Spleen (tissue), 11 donors: ENCODE results near the gene APOL5. TPM values are rescaled to one million over a fixed set of nuclear protein-coding genes. Genes with fewer than 3 reads are reported as not detected.

Source experiments
- DNase-seq: peaks from one replicate; pipeline ENCODE4 v3.0.0-alpha.2; 2020
- H3K27ac ChIP-seq, 8 donors: fragments of 200-600 bp; sonication (generic) in 7 of 8; 1 replicate in 4 of 8; 2 replicates in 4 of 8; pipeline versions ENCODE4 v1.5.0 to v1.8.0; 2016 to 2021; ENCODE audit warnings: inconsistent platforms in 4 of 8, mild to moderate bottlenecking in 4 of 8, moderate library complexity in 1 of 8
- H3K27me3 ChIP-seq, 7 donors: fragments of 200-600 bp; sonication (generic) in 6 of 7; replicated peaks in 1 of 7; 1 replicate in 4 of 7; 2 replicates in 3 of 7; pipeline versions ENCODE4 v1.5.0 to v1.8.0; 2016 to 2021; ENCODE audit warnings: inconsistent platforms in 3 of 7, mild to moderate bottlenecking in 1 of 7
- H3K36me3 ChIP-seq, 6 donors: fragments of 200-600 bp; sonication (generic) in 5 of 6; 1 replicate in 4 of 6; 2 replicates in 2 of 6; pipeline versions ENCODE4 v1.5.0 to v1.8.0; 2016 to 2021; ENCODE audit warnings: inconsistent platforms in 2 of 6
- H3K4me1 ChIP-seq, 6 donors: fragments of 200-600 bp; sonication (generic) in 5 of 6; 1 replicate in 3 of 6; 2 replicates in 3 of 6; pipeline versions ENCODE4 v1.5.0 to v1.8.0; 2016 to 2021; ENCODE audit warnings: inconsistent platforms in 3 of 6
- H3K4me3 ChIP-seq, 8 donors: fragments of 200-600 bp; sonication (generic) in 7 of 8; 1 replicate in 4 of 8; 2 replicates in 4 of 8; pipeline versions ENCODE4 v1.5.0 to v1.8.0; 2016 to 2021; ENCODE audit warnings: inconsistent platforms in 4 of 8, mild to moderate bottlenecking in 4 of 8, moderate library complexity in 2 of 8
- H3K9me3 ChIP-seq, 8 donors: fragments of 200-600 bp; sonication (generic) in 7 of 8; 1 replicate in 4 of 8; 2 replicates in 4 of 8; pipeline versions ENCODE4 v1.5.0 to v1.8.0; 2016 to 2021; ENCODE audit warnings: inconsistent platforms in 4 of 8
- CTCF ChIP-seq, 11 experiments: fragments of 200-600 bp in 7 of 11; fragments of 450-650 bp in 4 of 11; sonication (generic) in 4 of 11; IDR thresholded peaks in 8 of 11; conservative IDR thresholded peaks in 3 of 11; 1 replicate in 7 of 11; 2 replicates in 4 of 11; pipeline versions ENCODE4 v1.4.0 to v1.8.0; 2016 to 2021; ENCODE audit warnings: antibody characterized with exemption in 11 of 11, inconsistent platforms in 4 of 11, mild to moderate bottlenecking in 1 of 11
- POLR2A ChIP-seq, 3 donors: fragments of 450-650 bp; IDR thresholded peaks; one replicate each; pipeline ENCODE4 v1.5.1; 2017; ENCODE audit warnings: antibody characterized with exemption in 3 of 3, mild to moderate bottlenecking in 1 of 3
- POLR2AphosphoS5 ChIP-seq, 3 donors: sonication (generic); formaldehyde crosslinking; IDR thresholded peaks; one replicate each; pipeline ENCODE4 v1.5.1; 2017; ENCODE audit warnings: antibody characterized with exemption in 3 of 3
- WGBS, 5 donors: extraction: QIAGEN DNeasy Blood & Tissue Kit in 3 of 5; methylation state at CpG; one replicate each; pipeline versions ENCODE4 v1.1.5 to v1.1.7; 2013 to 2018; 5-methylcytosine and 5-hydroxymethylcytosine counted together
- intact Hi-C: fragments of 100-400 bp; cut with DNase I; formaldehyde crosslinking; loops from one replicate; pipeline ENCODE4 v1.15.0; 2023; ENCODE audit warnings: low total_unique reads
- polyA plus RNA-seq, 3 donors: library from polyadenylated mRNA; stranded (reverse); fragments of 200-250 nt; gene quantifications; one replicate each; pipeline ENCODE4 v1.2.1, GENCODE V29; 2013
- total RNA-seq, 7 donors: library from RNA; depleted of rRNA in 3 of 7; stranded (reverse); fragments of >200 nt in 3 of 7; fragmentation: NEBNext Ultra II Directional in 4 of 7; extraction: Animal tissue kit (Norgen Biotek cat#: 25700) in 4 of 7; gene quantifications; one replicate each; pipeline versions ENCODE4 v1.1.0 to v1.2.1, GENCODE V29; 2016 to 2021
- donor health status: healthy with polysubstance abuse.
- donor health status: DM: no; HTN: no; CAD: no; lungs with moderate emphysema.
- donor health status: DM: no; HTN: no; CAD: no.
- donor health status: Bipolar disorder and iron deficiency.
- donor health status: healthy.
- donor health status: DM: no; HTN: no; CAD: no.
- donor health status: DM: yes; HTN: yes; CAD: no.

Gene APOL5
- total and polyA plus RNA-seq, 10 donors: not detected

GRCh38 chr22:35733036-35733435 lies 15.4 kb downstream of the APOL5 start:
- TF ChIP-seq POLR2AphosphoS5 (IDR thresholded peaks at IDR 0.05): no peak
- no peak for TF ChIP-seq CTCF (IDR thresholded peaks at IDR 0.05 in 8 of 11, conservative IDR thresholded peaks at IDR 0.05 in 3 of 11)
- no peak for TF ChIP-seq POLR2A (IDR thresholded peaks at IDR 0.05)
- WGBS, 5 donors: 80 to 87% (median 86%) methylated on average over 10 of the region's 10 CpGs
- Histone ChIP-seq H3K27me3 (peaks cover 0 to 55% (median 0%) of the 10 kb centered on the region in 7 donors), H3K27ac (no peak overlapping the region), H3K36me3 (no peaks in the 10 kb centered on the region), H3K9me3 (no peaks in the 10 kb centered on the region), H3K4me3 (no peak overlapping the region), H3K4me1 (no peaks in the 10 kb centered on the region)
- intact Hi-C loops: no loop called here
- DNase-seq: no peak

DNA sequence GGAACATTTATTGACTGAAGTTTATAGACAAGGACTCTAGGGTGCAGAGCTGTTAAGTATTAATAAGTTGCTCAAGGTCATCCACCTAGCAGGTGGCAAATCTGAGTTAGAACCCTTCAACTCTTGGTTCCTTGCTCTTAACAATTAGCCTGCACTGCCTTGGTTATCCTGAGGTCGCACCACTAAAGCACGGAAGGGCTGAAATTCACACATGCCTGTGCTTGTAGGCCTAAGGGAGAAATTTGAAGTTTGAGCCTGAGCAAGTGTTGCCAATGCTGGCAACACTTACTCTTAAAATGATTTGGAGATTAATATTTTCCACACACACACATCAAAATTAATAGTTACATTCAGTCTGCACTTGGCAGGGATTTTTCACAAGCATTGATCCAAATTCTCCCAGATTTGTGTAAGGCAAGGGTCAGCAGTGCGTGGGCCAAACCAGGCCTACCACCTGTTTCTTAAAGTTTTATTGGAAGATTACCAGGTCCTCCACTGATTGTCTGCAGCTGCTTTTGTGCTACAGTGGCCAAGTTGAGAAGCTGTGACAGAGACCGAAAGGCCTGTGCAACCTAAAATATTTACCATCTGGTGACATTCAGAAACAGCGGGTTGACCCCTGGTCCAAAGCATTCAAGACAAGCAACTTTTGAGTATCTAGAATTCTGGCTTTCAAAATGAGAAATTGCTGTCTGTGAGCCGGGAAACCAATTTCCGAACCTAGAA lies 16.3 kb downstream of the APOL5 start:
- intact Hi-C loops: no loop called here
- no peak overlapping the region for H3K4me3 ChIP-seq
- no peaks in the 10 kb centered on the region for H3K4me1 ChIP-seq
- peaks cover 0 to 53% (median 0%) of the 10 kb centered on the region in 7 donors for H3K27me3 ChIP-seq
- DNase-seq: no peak
- H3K36me3 ChIP-seq: no peaks in the 10 kb centered on the region
- no peaks in the 10 kb centered on the region for H3K9me3 ChIP-seq
- no peak overlapping the region for H3K27ac ChIP-seq
- TF ChIP-seq CTCF (IDR thresholded peaks at IDR 0.05 in 8 of 11, conservative IDR thresholded peaks at IDR 0.05 in 3 of 11) (no peak), POLR2AphosphoS5 (IDR thresholded peaks at IDR 0.05) (no peak), POLR2A (IDR thresholded peaks at IDR 0.05) (no peak)
- whole genome bisulfite sequencing, 5 donors: 77 to 88% (median 79%) methylated on average over 7 of the region's 7 CpGs

- intact Hi-C loops: no loop called here
- peaks cover 0 to 53% (median 0%) of the 10 kb centered on the region in 7 donors for H3K27me3 ChIP-seq
- no peaks in the 10 kb centered on the region for H3K9me3 ChIP-seq
- H3K36me3 ChIP-seq: no peaks in the 10 kb centered on the region
- H3K27ac ChIP-seq: no peak overlapping the region
- H3K4me3 ChIP-seq: no peak overlapping the region
- DNase-seq: no peak
- no peaks in the 10 kb centered on the region for H3K4me1 ChIP-seq
- 67 to 84% (median 81%) methylated on average over 7 of the region's 7 CpGs for WGBS, 5 donors
- TF ChIP-seq POLR2A (IDR thresholded peaks at IDR 0.05) (no peak), CTCF (IDR thresholded peaks at IDR 0.05 in 8 of 11, conservative IDR thresholded peaks at IDR 0.05 in 3 of 11) (no peak), POLR2AphosphoS5 (IDR thresholded peaks at IDR 0.05) (no peak)
Measured at GRCh38 chr22:35734517-35734827, 16.8 kb downstream of the APOL5 start.

DNA sequence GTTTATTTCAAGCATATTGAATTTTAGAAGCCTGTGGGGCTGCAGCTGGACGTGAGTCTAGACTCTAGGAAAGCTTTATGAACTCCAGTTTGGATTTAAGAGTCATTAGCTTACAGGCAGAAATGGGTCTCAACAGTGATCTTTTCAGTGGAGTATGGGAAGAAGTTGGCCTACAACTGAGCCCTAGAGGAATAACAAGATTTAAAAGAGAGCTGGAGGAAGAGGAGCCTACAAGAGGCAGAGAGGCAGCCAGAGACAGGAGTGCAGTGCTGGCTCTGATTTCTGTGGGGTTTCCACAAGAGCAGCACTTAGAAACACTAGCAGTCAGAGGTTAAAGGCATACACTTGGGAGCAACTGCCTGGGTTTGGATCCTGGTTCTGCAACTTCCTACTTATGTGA lies 17.9 kb downstream of the APOL5 start:
- peaks cover 0 to 54% (median 0%) of the 10 kb centered on the region in 7 donors for H3K27me3 ChIP-seq
- intact Hi-C loops: no loop called here
- H3K4me3 ChIP-seq: no peak overlapping the region
- H3K27ac ChIP-seq: no peak overlapping the region
- no peak for DNase-seq
- H3K4me1 ChIP-seq: no peaks in the 10 kb centered on the region
- H3K36me3 ChIP-seq: no peaks in the 10 kb centered on the region
- WGBS, 5 donors: 69 to 95% (median 78%) methylated on average over 1 of the region's 1 CpG
- no peaks in the 10 kb centered on the region for H3K9me3 ChIP-seq
- no peak for TF ChIP-seq POLR2A (IDR thresholded peaks at IDR 0.05)
- no peak for TF ChIP-seq POLR2AphosphoS5 (IDR thresholded peaks at IDR 0.05)
- TF ChIP-seq CTCF (IDR thresholded peaks at IDR 0.05 in 8 of 11, conservative IDR thresholded peaks at IDR 0.05 in 3 of 11): no peak
